Effector memory CD4-positive, alpha-beta T cell (primary cell): ENCODE measurements around the gene KIF2A.

ENCODE experiments used
- DNase-seq, 3 donors: peaks; one replicate each; pipeline ENCODE4 v3.0.0-alpha.2; 2020
- H3K27ac ChIP-seq: 2 replicates; pipeline ENCODE4 v1.7.0; 2013; ENCODE audit warnings: mild to moderate bottlenecking, low read length, moderate library complexity; ENCODE audit not compliant: insufficient read depth, poor library complexity, severe bottlenecking
- H3K27me3 ChIP-seq: replicated peaks from 2 replicates; pipeline ENCODE4 v1.7.0; 2013; ENCODE audit warnings: mild to moderate bottlenecking, low read length; ENCODE audit not compliant: insufficient read depth, control insufficient read depth, poor library complexity, severe bottlenecking
- H3K36me3 ChIP-seq: 2 replicates; pipeline ENCODE4 v1.7.0; 2013; ENCODE audit warnings: mild to moderate bottlenecking, low read length, moderate library complexity; ENCODE audit not compliant: control insufficient read depth, insufficient read depth
- H3K4me1 ChIP-seq: 2 replicates; pipeline ENCODE4 v1.7.0; 2013; ENCODE audit warnings: low read length, mild to moderate bottlenecking; ENCODE audit not compliant: control insufficient read depth, insufficient read depth, poor library complexity, severe bottlenecking
- H3K4me3 ChIP-seq: 2 replicates; pipeline ENCODE4 v1.7.0; 2013; ENCODE audit warnings: low read length, low read depth, mild to moderate bottlenecking; ENCODE audit not compliant: insufficient read depth, poor library complexity, severe bottlenecking
- H3K9me3 ChIP-seq: 2 replicates; pipeline ENCODE4 v1.7.0; 2013; ENCODE audit warnings: mild to moderate bottlenecking, low read length, moderate library complexity; ENCODE audit not compliant: control insufficient read depth
- total RNA-seq, 3 donors: gene quantifications; one replicate each; lab custom pipeline; 2026; lab: John Stamatoyannopoulos, UW

KIF2A gene
- total RNA-seq, result 157 to 221 (median 189) reads per million in 3 donors

GRCh38 chr5:62305715-62306322, at the start of gene KIF2A:
KIF2A (plus strand) TSS chr5:62306206; CDS start chr5:62306473, 267 bp downstream.
- H3K9me3 ChIP-seq, result no peaks in the 10 kb centered on the region
- H3K27me3 ChIP-seq, result no peaks in the 10 kb centered on the region
- H3K27ac ChIP-seq, result peak within 1 kb of the TSS; percentile 85
- DNase-seq, result peak; percentile 87 to 89 (median 87)
- peaks cover 30% of the 10 kb centered on the region for H3K4me1 ChIP-seq
- no peaks in the 10 kb centered on the region for H3K36me3 ChIP-seq
- H3K4me3 ChIP-seq, result peak within 1 kb of the TSS; percentile 91

DNA sequence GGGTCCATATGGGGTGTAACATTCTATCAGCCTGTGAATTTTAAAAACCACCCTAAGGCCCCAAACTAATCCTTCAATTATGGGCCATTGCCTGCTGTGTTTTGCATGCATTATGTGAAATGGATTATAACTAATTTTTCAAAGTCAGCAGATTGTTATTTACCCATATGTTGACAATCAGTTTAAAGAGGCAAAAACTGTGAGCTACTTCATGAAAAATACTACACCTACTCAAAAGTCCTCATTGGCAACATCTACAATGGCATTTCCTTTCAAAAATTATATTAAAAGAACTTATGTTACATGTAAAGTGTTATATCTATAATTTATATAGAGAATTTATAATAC, 49.0 kb upstream of the KIF2A start:
- Histone ChIP-seq H3K4me1 (peaks cover 10% of the 10 kb centered on the region), H3K4me3 (peak overlapping the region; percentile 18), H3K27ac (peak overlapping the region; percentile 59), H3K27me3 (no peaks in the 10 kb centered on the region), H3K36me3 (no peaks in the 10 kb centered on the region), H3K9me3 (no peaks in the 10 kb centered on the region)
- no peak for DNase-seq

GRCh38 chr5:62258654-62259053, 47.4 kb upstream of the KIF2A start:
- Histone ChIP-seq H3K27ac (no peak overlapping the region), H3K36me3 (no peaks in the 10 kb centered on the region), H3K4me1 (peaks cover 10% of the 10 kb centered on the region), H3K9me3 (no peaks in the 10 kb centered on the region), H3K4me3 (no peak overlapping the region), H3K27me3 (no peaks in the 10 kb centered on the region)
- DNase-seq, result no peak

GRCh38 chr5:62259699-62260250, 46.2 kb upstream of the KIF2A start:
- no peak for DNase-seq
- no peaks in the 10 kb centered on the region for H3K36me3 ChIP-seq

GRCh38 chr5:62260513-62260912, 45.5 kb upstream of the KIF2A start:
- Histone ChIP-seq H3K9me3 (no peaks in the 10 kb centered on the region), H3K27ac (no peak overlapping the region), H3K4me3 (no peak overlapping the region), H3K36me3 (no peaks in the 10 kb centered on the region), H3K4me1 (peaks cover 10% of the 10 kb centered on the region), H3K27me3 (no peaks in the 10 kb centered on the region)
- DNase-seq, result no peak

More at GRCh38 chr5:62259699-62260250, 46.2 kb upstream of the KIF2A start:
- H3K27me3 ChIP-seq, result no peaks in the 10 kb centered on the region
- no peak overlapping the region for H3K27ac ChIP-seq
- H3K9me3 ChIP-seq, result no peaks in the 10 kb centered on the region
- no peak overlapping the region for H3K4me3 ChIP-seq
- peaks cover 10% of the 10 kb centered on the region for H3K4me1 ChIP-seq

- no peak for DNase-seq
- Histone ChIP-seq H3K27me3 (no peaks in the 10 kb centered on the region), H3K4me3 (no peak overlapping the region), H3K36me3 (no peaks in the 10 kb centered on the region), H3K27ac (no peak overlapping the region), H3K9me3 (no peaks in the 10 kb centered on the region), H3K4me1 (peaks cover 3% of the 10 kb centered on the region)
These were observed 42.6 kb upstream of the KIF2A start for GRCh38 chr5:62263401-62263800.

DNA sequence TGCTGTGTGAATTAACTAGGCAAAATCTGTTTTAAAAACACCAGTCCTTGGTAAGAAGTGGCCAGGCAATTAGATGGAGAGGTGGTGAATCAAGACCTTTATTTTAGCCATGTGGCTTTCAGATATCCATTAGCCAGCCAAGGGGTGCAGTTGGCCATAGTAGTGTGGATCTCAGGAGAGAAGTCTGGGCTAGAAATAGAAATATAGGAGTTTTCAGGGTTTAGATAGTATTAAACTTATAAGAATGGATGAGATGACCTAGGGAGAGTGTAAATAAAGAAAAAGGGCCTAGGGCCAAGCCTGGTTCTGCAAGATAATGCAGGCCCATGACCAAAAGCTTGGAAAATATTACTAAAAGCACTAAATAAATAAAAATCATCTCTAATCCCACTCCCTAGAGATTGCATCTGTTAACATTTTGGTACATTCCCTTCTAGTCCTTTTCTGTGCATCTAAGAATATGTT, 40.3 kb upstream of the KIF2A start:
- Histone ChIP-seq H3K36me3 (no peaks in the 10 kb centered on the region), H3K27ac (no peak overlapping the region), H3K4me3 (no peak overlapping the region), H3K4me1 (peaks cover 3% of the 10 kb centered on the region), H3K9me3 (no peaks in the 10 kb centered on the region), H3K27me3 (no peaks in the 10 kb centered on the region)
- DNase-seq, result no peak

GRCh38 chr5:62266573-62266972, 39.4 kb upstream of the KIF2A start:
- no peaks in the 10 kb centered on the region for H3K9me3 ChIP-seq
- DNase-seq, result no peak
- H3K36me3 ChIP-seq, result no peaks in the 10 kb centered on the region
- no peak overlapping the region for H3K27ac ChIP-seq
- H3K4me1 ChIP-seq, result peaks cover 3% of the 10 kb centered on the region
- no peak overlapping the region for H3K4me3 ChIP-seq
- H3K27me3 ChIP-seq, result no peaks in the 10 kb centered on the region

GRCh38 chr5:62268234-62268633, 37.8 kb upstream of the KIF2A start:
- no peak overlapping the region for H3K27ac ChIP-seq
- peaks cover 3% of the 10 kb centered on the region for H3K4me1 ChIP-seq
- no peak for DNase-seq
- no peaks in the 10 kb centered on the region for H3K36me3 ChIP-seq
- no peaks in the 10 kb centered on the region for H3K27me3 ChIP-seq
- H3K9me3 ChIP-seq, result no peaks in the 10 kb centered on the region
- H3K4me3 ChIP-seq, result no peak overlapping the region

DNA sequence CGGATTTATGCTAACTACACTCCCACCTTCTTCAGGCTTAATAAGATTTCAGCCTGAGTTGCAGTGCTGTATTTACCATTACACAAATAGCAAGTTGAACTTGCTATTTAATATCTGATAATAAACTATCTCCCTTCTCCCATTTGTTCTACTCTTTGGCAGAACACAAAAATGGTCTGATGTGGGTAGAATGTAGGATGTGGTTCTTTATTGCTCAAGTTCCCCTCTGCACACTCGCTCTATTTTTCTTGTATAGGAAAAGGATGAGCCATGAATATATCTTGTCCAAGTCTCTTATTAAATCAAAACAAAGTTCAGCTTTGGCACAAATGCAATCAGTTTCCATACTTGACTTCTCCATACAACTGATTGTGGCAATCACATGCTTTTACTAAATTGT, 37.2 kb upstream of the KIF2A start:
- Histone ChIP-seq H3K4me1 (peaks cover 3% of the 10 kb centered on the region), H3K4me3 (no peak overlapping the region), H3K27me3 (no peaks in the 10 kb centered on the region), H3K9me3 (no peaks in the 10 kb centered on the region), H3K36me3 (no peaks in the 10 kb centered on the region), H3K27ac (no peak overlapping the region)
- no peak for DNase-seq
